Tibial artery (tissue), 4 donors: ENCODE data around the gene PPP1R12C.
"Not testable (repeated sequence)": the region's sequence is repeated elsewhere in the genome, so short reads cannot be mapped to it uniquely, and the experiment has no call there.

Experiments
- DNase-seq, 2 donors: peaks; one replicate each; pipeline ENCODE4 v3.0.0-alpha.2; 2019
- H3K27ac ChIP-seq, 2 donors: fragments of 200-600 bp; sonication (generic) in 1 of 2; 1 replicate in 1 of 2; 2 replicates in 1 of 2; pipeline ENCODE4 v1.5.1; 2018 to 2019; ENCODE audit warnings: mild to moderate bottlenecking in 1 of 2
- H3K27me3 ChIP-seq, 2 donors: fragments of 200-600 bp; sonication (generic) in 1 of 2; one replicate each; pipeline versions ENCODE4 v1.5.1 to v1.6.0; 2016 to 2019
- H3K36me3 ChIP-seq, 3 donors: fragments of 200-600 bp; sonication (generic) in 2 of 3; one replicate each; pipeline ENCODE4 v1.5.1; 2016 to 2019; ENCODE audit warnings: mild to moderate bottlenecking in 2 of 3
- H3K4me1 ChIP-seq, 4 donors: fragments of 200-600 bp; sonication (generic) in 2 of 4; 1 replicate in 3 of 4; 2 replicates in 1 of 4; pipeline ENCODE4 v1.5.1; 2016 to 2019
- H3K4me3 ChIP-seq, 2 donors: fragments of 200-600 bp; sonication (generic) in 1 of 2; 1 replicate in 1 of 2; 2 replicates in 1 of 2; pipeline ENCODE4 v1.5.1; 2018 to 2019; ENCODE audit warnings: mild to moderate bottlenecking in 2 of 2
- H3K9me3 ChIP-seq, 3 donors: fragments of 200-600 bp; sonication (generic) in 1 of 3; one replicate each; pipeline ENCODE4 v1.5.1; 2016 to 2019
- CTCF ChIP-seq, 2 experiments: fragments of 200-600 bp in 1 of 2; fragments of 450-650 bp in 1 of 2; IDR thresholded peaks; one replicate each; pipeline ENCODE4 v1.5.1; 2017 to 2019; ENCODE audit warnings: antibody characterized with exemption in 2 of 2, mild to moderate bottlenecking in 1 of 2, moderate library complexity in 1 of 2
- intact Hi-C: fragments of 100-400 bp; cut with DNase I; formaldehyde crosslinking; loops from one replicate; pipeline ENCODE4 v1.15.0; 2023; ENCODE audit warnings: low total_unique reads

The PPP1R12C gene

GRCh38 chr19:55067869-55068268 lies 49.6 kb downstream of the PPP1R12C start:
- H3K27ac ChIP-seq: no peak overlapping the region
- H3K4me3 ChIP-seq: no peak overlapping the region
- H3K4me1 ChIP-seq: peaks cover 0 to 13% (median 0%) of the 10 kb centered on the region in 4 donors
- peaks cover 0 to 34% of the 10 kb centered on the region in 2 donors for H3K27me3 ChIP-seq
- TF ChIP-seq CTCF (IDR thresholded peaks at IDR 0.05): no peak
- peaks cover 0 to 3% (median 0%) of the 10 kb centered on the region in 3 donors for H3K9me3 ChIP-seq
- H3K36me3 ChIP-seq: no peaks in the 10 kb centered on the region
- no peak for DNase-seq
- intact Hi-C loops: no loop called here

GRCh38 chr19:55066107-55066709 lies 51.2 kb downstream of the PPP1R12C start:
- H3K4me1 ChIP-seq: peaks cover 0 to 19% (median 6%) of the 10 kb centered on the region in 4 donors
- DNase-seq: no peak
- intact Hi-C loops: no loop called here
- H3K36me3 ChIP-seq: no peaks in the 10 kb centered on the region
- H3K27me3 ChIP-seq: peaks cover 0 to 22% of the 10 kb centered on the region in 2 donors
- H3K4me3 ChIP-seq: no peak overlapping the region
- H3K27ac ChIP-seq: no peak overlapping the region
- TF ChIP-seq CTCF (IDR thresholded peaks at IDR 0.05): no peak
- no peaks in the 10 kb centered on the region for H3K9me3 ChIP-seq

GRCh38 chr19:55065516-55065915 lies 51.9 kb downstream of the PPP1R12C start:
- H3K36me3 ChIP-seq, intact Hi-C loops, H3K9me3 ChIP-seq, H3K4me3 ChIP-seq, DNase-seq, H3K27ac ChIP-seq: not testable (repeated sequence)
- Histone ChIP-seq H3K27me3 (peaks cover 0 to 15% of the 10 kb centered on the region in 2 donors), H3K4me1 (peaks cover 0 to 15% (median 6%) of the 10 kb centered on the region in 4 donors)

- Histone ChIP-seq H3K9me3 (no peaks in the 10 kb centered on the region), H3K4me3 (peak overlapping the region; percentile 83 to 85), H3K36me3 (peaks cover 0 to 8% (median 8%) of the 10 kb centered on the region in 3 donors), H3K4me1 (peaks cover 0 to 9% (median 6%) of the 10 kb centered on the region in 4 donors), H3K27ac (peak overlapping the region; percentile 39 to 72), H3K27me3 (no peaks in the 10 kb centered on the region)
- intact Hi-C loops: no loop called here
- TF ChIP-seq CTCF (IDR thresholded peaks at IDR 0.05): no peak
- no peak for DNase-seq
Measured at GRCh38 chr19:55063492-55063843, 54.0 kb downstream of the PPP1R12C start.

GRCh38 chr19:55062735-55063491 lies 54.5 kb downstream of the PPP1R12C start, which contains the start of gene RDH13:
TSS of gene RDH13 (minus strand) at chr19:55063148. CDS start at chr19:55063032, 116 bp downstream.
- intact Hi-C loops: no loop called here
- Histone ChIP-seq H3K9me3 (no peaks in the 10 kb centered on the region), H3K4me1 (peaks cover 0 to 9% (median 6%) of the 10 kb centered on the region in 4 donors), H3K27ac (peak within 1 kb of the TSS; percentile 72 to 85), H3K4me3 (peak within 1 kb of the TSS; percentile 83 to 85), H3K36me3 (peaks cover 0 to 14% (median 13%) of the 10 kb centered on the region in 3 donors), H3K27me3 (no peaks in the 10 kb centered on the region)
- TF ChIP-seq CTCF (IDR thresholded peaks at IDR 0.05): no peak
- DNase-seq: peak; percentile 96 to 97

GRCh38 chr19:55060287-55060686 lies 57.1 kb downstream of the PPP1R12C start:
- not testable (repeated sequence) for H3K27ac ChIP-seq

More at GRCh38 chr19:55060287-55060686, 57.1 kb downstream of the PPP1R12C start:
- H3K27me3 ChIP-seq, H3K4me3 ChIP-seq, intact Hi-C loops, DNase-seq, H3K9me3 ChIP-seq, H3K4me1 ChIP-seq: not testable (repeated sequence)
- peaks cover 24 to 40% (median 40%) of the 10 kb centered on the region in 3 donors for H3K36me3 ChIP-seq
